ENCODE results near the gene LMAN1. TPM values are rescaled to one million over a fixed set of nuclear protein-coding genes. Genes with fewer than 3 reads are reported as not detected.

Gene LMAN1
- total RNA-seq, 2 donors from 2014 or later = 86.6 to 86.7 TPM

DNA sequence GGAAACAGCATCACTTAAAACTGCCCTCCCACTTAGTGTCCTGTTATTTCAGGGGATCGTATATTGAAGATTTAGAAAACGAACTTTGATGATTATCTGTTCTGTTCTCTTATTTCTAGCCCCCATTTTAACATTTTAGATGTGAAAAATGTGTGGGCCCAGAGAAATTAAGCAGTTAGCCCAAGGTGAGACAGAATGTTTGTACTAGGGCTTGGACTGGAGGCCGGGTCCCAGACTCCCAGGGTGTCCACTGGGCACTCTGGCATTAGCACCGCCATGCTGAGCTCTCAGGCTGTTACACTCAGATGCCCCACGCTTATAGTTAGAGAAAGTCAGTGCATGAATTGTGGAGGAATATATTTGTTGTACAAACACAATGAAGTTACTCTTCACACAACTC lies 80.3 kb downstream of the LMAN1 start:
- TF ChIP-seq, protein P1, sequence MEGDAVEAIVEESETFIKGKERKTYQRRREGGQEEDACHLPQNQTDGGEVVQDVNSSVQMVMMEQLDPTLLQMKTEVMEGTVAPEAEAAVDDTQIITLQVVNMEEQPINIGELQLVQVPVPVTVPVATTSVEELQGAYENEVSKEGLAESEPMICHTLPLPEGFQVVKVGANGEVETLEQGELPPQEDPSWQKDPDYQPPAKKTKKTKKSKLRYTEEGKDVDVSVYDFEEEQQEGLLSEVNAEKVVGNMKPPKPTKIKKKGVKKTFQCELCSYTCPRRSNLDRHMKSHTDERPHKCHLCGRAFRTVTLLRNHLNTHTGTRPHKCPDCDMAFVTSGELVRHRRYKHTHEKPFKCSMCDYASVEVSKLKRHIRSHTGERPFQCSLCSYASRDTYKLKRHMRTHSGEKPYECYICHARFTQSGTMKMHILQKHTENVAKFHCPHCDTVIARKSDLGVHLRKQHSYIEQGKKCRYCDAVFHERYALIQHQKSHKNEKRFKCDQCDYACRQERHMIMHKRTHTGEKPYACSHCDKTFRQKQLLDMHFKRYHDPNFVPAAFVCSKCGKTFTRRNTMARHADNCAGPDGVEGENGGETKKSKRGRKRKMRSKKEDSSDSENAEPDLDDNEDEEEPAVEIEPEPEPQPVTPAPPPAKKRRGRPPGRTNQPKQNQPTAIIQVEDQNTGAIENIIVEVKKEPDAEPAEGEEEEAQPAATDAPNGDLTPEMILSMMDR (IDR thresholded peaks at IDR 0.05) = no peak
- TF ChIP-seq POLR2A (IDR thresholded peaks at IDR 0.05) = no peak
- intact Hi-C loops (cut with DNase I) = no loop called here
- DNase-seq = no peak
- no peak overlapping the region for H3K27ac ChIP-seq
- H3K36me3 ChIP-seq (replicated peaks in 1 of 2; ENCODE audit: insufficient read depth in 1 of 2, low read depth in 2 of 2) = no peaks in the 10 kb centered on the region
- 55 to 61% methylated on average over 5 of the region's 5 CpGs for WGBS, 2 donors
- H3K4me1 ChIP-seq = peaks cover 4% of the 10 kb centered on the region
- no peaks in the 10 kb centered on the region for H3K9me3 ChIP-seq
- ATAC-seq = no peak
- no peak overlapping the region for H3K4me3 ChIP-seq
- H3K27me3 ChIP-seq = peaks cover 0 to 9% of the 10 kb centered on the region in 2 donors

Other genes with a start within 250 kb of the LMAN1 start
- 10 to 100 TPM; 41.8 to 77.1 TPM for gene SEC11C, start 219.4 kb downstream of the LMAN1 start, total RNA-seq
- gene GRP, start 139.1 kb downstream of the LMAN1 start, total RNA-seq = 1 to 10 TPM in 1 of 2 donors, not detected in 1; 5.2 TPM
- not detected for gene RAX, start 85.8 kb downstream of the LMAN1 start, total RNA-seq
- not detected for gene CPLX4, start 40.6 kb downstream of the LMAN1 start, total RNA-seq

Measured in body of pancreas (tissue), 4 donors.